Stimulated activated CD4-positive, alpha-beta T cell treated with anti-CD3 and anti-CD28 coated beads, TNF-alpha, amount 100 ng/mL, for 1 hour (primary cell): Measurements from ENCODE around the gene PPP1R37.
A peak's percentile ranks its signal among the peaks of the same experiment; 100 is the strongest.

Source experiments
- DNase-seq, 3 donors: peaks; one replicate each; pipeline ENCODE4 v3.0.0-alpha.2; 2020; ENCODE audit warnings: low read depth in 3 of 3, low spot score in 1 of 3

The PPP1R37 gene

DNA sequence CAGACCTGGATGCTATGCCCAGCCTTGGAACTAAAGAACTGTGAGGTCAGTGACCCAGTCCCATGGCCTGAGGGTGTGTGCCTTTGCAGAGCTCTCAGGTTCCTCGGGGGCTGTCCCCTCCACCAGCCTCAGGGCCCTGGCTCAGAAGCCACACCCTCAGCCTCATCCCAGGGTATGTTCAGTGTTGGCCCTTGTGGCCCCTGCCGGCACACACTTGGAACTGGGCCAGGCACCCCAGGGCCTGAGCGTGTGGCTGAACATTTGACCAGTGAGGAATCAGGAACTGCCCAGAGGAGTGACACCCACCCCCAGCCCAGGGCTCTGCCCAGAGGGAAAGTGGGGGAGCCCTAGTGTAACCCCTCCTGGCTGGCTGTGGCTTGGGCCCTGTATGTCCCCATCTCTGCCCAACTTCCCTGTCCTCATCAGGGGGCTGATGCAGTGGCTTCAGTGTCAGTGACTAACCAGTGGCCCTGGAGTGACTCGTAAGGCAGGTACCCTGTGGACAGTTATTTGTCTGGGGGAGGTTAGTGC, 57.8 kb downstream of the PPP1R37 start:
- no peak for DNase-seq

DNA sequence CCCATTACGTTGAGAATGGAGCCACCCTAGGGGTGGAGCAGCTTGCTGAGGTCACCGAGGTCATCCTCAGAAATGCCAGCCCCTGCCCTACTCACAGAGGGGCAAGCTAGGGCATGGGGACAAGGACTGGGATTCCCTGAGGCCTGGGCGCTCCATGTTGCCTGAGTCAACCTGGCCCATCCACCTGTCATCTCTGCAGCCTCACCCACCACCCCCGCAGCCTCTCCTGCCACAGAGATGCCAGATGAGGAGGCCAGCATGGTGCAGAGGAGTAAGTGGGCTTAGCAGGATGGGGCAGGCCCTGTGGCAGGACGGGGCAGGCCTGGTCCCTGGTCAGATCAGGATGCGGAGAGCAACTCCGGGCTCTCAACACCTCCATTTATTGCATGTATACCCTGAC, 58.3 kb downstream of the PPP1R37 start:
- DNase-seq = no peak

DNA sequence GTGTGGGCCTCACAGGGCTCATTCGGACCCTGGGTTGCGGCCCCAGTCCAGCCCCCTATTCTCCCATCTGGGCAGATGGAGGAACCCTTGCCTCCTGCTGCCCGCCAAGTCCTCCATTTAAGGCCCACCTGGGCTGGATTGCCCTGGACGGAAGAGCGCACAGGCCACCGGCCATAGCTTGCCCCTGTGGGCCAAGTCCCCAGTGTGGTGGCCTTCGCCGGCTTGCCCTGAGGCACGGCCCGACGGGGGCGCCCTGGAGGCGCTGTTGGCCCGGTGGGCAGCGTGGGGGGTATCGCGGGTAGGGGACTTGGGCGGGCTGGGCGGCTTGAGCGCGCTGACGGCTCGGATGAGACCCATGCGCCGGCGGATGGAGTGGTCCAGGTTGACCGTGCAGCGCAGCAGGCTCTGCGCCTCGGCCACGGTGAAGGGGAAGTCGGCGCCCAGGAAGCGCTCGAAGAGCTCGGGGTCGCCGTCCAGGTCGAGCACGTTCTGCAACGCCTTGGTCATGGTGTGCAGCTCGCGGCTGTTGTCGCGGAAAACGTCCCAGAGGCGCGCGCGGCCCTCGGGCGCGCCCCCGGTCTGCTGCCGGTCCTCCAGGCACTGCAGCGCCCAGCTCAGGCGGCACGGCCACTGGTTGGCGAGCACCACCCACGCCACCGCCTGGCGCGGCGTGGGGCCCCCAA, 59.0 kb downstream of the PPP1R37 start:
- no peak for DNase-seq

DNA sequence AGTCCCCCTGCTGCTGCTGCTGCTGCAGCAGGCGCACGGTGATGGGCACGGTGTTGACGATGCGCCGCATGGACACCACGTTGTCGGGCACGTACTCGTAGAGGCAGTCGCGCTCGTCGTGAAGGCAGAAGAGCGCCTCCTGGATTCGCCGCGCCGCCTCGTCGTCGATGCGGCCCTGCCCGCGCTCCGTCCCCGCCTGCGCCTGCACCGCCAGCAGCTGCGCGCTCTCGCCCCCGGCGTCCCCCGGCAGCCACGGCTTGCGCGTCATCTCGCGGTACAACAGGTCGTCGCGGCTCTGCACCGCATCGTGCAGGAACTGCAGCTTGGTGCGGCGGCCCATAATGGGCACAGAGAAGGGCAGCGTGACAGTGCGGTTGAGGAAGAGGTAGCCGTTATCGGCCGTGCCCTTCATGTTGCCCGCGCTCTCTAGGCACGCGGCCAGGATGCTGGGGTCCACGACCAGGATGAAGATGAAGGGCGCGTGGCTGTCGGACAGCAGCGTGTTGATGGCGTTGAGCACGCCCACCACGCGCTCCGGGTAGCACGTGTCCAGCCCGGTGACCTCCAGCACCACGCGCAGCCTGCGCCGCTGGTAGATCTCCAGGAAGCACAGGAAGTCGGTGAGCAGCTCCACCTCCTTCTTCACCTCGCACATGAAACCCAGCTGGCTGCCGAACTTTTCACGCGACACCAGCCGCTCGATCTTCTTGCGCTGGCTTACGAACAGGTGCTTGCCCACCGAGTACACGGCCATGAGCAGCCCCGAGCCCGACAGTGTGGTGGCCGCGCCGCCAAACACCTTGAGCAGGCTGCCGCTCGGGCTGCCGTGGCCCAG, 59.7 kb downstream of the PPP1R37 start:
- peak in 1 of 3 donors; percentile 22 for DNase-seq

DNA sequence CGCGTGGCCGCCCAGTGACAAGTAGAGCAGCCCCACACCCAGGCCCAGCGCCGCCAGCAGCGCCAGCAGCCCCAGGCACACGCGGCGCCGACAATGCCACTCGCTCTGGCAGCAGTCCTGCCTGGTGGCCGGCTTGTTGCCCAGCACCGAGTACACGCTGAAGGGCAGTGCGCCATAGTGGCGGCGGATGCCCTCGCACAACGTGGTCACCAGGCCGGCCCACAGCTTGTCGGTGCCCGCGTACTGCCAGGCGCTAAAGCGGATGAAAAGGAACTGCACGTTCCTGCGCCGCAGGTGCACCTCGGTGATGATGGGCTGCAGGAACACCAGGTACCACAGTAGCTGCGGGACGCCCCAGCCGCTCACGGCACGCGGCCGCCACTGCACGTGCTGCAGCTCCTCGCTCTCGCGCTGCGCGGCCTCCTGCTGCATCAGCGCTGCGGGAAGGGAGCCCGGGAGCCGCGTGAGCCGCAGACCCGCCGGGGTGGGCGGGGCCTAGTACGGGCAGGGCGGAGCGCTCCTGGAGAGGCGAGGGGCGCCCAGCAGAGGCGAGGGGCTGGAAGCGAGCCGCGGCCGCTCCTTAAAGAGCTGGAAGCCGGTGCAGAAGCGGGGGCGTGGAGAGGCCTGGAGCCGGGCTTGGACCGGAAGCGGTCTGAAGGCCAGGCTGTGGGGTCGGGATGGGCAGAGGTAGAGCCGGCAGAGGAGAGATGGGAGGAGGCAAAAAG, 60.5 kb downstream of the PPP1R37 start:
- no peak for DNase-seq

DNA sequence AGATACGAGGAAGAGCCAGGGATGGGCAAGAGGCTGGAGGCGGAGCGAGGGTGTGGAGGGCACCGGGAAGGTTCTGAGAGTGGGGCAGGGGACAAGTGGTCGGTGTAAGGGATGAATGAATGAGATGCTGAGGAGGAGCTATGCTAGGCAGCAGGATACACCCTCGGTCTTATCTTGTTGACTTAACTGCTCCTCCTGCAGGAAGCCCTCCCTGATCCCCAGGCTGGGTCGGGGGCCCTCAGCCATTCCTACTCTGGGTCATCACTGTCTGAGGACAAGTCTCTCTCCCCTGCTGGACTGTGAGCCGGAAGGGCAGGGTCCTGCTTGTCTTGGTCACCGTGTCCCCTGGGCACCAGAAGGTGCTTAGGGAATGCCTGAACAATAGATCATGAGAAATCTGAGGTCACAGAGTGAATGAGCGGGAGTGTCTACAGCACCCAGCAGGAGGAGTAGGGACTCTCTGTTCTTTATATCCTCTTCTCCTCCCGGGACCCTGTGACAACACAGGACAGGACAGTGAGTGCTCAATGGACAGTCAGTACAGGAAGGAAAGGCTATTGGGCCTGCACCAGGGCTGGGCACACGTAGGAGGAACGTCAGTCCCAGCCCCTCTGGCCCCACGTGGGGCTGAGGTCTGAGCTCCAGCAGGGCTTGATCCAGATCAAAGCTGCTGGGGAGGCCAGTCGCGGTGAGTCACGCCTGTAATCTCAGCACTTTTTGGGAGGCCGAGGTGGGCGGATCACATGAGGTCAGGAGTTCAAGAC, 61.3 kb downstream of the PPP1R37 start:
- DNase-seq = no peak

DNA sequence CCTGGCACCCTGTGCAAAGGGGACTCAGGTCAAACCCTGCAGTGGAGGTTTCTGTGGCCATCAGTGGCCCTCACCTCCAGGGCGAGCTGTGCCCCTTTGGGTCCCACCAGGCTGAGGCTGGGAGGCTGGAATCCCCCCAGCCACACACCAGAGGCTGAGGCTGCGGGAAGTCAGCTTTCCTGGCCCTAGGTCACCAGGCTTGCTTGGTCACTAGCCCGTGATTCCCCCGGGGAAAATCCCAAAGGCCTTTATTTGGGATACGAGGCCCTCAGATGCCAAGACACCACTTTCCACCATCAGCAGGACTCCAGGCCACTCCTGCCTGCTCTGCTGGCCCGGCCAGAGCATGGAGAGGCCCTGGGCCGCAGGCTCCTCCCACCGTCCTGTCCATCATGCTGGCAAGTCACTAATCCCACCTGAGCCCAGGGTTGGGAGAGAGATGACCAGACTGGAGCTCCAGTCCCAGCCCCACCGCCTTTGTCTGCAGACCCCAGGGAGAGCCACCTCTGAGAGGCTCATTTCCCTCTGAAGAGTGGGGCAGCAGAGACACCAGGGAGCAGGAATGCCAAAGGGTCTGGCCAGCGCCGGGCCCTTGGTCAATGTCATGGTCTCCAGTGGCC, 63.1 kb downstream of the PPP1R37 start:
- no peak for DNase-seq

DNA sequence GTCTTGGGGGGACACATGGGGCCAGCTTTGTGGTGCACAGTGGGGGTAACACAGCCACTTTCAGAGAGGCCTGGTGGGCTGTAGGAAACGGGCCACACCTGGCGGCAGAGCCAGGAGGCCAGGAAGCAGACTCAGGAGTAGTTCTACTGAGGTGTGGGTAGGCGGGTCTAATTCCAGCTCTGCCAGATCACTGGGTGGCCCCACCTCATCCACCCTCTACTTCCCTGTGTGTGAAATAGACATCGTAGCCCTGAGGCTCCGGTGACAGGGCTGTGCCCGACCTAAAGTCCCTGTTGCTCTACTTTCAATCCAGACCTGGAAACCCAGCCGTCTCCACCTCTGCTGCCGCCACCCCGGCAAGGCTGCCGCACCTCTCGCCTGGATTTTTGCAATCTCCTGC, 63.8 kb downstream of the PPP1R37 start:
- DNase-seq = no peak

DNA sequence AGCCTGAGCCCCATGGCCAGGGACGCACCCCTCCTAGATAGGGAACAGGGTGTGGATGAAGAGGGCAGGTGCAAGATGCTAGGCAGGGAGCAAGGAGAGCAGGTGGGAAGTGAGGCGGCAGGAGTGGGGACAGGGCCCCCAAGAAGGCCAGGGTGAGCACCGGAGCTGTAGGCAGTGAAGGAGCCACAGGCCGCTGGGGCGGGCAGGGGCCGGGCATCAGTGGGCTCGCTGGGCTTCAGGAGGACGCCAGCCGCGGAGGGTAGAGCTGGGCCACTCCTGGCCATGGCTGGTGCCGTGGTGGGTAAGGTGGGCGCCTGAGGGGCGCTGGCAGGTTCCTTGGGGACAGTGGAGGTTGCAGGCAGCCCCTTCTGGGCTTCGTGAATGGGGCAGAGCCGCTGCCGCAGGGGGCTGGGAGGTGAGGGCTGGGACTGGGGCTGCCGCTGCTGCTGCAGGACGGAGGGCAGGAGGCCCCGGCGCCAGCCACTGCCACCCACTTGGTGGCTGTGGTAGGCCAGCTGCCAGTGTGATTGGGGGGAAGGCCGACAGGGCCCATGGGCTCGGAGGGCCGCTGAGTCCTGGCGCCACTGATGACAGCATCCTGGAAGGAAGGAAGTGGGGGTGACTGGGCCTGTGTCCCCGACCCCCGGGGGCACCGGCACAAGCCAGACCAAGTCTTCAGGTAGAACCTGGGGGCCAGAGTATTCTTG, 65.7 kb downstream of the PPP1R37 start:
- DNase-seq = no peak

DNA sequence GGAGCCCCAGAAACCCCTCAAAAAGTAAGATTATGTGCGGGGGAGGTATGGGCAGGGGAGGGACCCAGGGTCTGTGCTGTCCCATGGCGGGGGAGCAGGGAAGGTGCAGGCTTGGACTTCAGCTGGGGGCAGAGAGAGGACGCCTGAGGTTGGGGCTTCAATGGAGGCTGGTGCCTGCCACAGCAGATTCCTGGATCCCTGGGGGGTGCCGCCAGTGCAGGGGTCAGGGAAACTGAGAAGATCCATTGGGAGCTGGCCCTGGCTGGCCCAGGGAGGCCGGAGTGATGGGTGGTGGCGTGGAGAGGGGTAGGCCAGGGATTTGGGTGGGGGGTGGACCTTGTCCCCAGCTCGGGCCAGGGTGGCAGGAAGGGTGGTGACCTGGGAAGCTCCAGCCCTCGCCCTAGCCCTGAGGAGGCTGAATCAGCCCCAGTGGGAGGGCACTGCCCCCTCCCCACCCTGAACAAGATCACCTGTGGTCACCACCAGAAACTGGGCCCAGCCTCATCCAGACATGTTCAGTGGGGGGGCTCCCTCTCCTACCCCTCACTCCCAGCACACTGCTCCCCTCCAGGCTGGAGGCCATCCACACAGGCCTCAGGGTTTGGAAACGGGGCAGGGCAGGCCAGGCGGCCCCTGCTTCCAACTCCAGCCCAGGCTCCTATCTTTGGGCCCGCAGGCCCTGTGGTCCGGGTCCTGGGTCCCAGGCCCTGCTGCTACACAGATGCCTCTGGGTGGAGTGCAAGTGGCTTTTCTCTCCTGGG, 66.4 kb downstream of the PPP1R37 start:
- DNase-seq = no peak

DNA sequence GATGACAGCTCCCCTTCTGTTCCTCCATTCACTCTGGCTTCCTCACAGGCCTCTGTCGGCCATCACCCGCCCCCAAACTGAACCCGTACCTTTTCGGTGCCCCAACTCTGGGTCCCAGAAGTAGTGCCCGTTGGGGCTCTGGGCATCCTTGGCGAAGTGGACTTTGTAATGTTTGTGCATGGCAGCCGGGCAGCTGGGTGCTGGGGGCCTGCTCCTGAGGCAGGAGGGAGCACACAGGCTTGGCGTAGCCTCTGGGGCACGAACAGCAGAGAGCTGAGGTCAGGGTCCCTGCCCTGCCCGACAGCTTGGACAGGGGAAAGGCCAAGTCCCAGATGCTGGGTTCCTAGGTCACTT, 67.0 kb downstream of the PPP1R37 start:
- DNase-seq = no peak

DNA sequence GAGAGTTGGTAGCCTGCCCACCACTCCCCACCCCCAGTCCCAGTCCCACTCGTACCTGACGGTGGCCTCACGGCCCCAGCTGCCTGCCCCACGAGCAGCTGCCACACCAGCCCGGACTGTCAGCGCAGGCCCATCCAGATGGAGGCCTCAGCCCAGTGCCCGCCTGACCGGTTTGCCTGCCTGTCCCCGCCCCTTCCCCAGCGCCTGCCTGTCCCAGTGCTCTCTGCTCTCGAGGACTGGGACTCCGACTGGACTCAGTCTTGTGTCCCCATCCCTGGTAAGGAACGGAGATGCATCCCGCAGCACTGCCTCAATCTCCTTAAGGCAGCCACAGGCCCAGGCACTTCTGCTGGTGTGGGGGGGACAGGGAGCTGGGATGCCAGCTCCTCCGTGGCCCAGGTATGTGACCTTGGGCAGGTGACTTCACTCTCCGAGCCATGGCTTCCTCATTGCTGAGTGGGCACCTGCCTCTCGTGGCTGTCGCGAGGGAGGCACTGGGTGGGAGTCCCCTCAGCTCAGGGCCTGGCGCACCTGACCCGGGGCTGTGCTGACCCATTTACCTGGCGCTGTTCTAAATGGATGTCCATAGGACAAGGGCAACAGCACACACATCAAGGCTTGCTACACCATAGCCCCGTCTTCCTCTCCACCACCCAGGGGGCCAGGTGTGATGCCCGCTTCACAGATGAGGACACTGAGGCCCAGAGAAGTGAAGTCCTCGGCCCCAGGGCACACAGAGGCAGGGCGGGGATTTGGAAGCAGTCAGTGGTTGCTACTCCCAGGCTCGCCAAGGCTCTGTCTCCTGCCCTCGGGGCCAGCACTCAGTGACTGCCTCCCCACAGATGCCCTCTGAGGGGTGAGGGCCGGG, 68.1 kb downstream of the PPP1R37 start, which contains the start of gene NKPD1:
Gene NKPD1, minus strand, starts transcription at position 113 of the 868 bp plus-strand sequence. CDS start 832 bp downstream, outside the sequence.
- DNase-seq = no peak

DNA sequence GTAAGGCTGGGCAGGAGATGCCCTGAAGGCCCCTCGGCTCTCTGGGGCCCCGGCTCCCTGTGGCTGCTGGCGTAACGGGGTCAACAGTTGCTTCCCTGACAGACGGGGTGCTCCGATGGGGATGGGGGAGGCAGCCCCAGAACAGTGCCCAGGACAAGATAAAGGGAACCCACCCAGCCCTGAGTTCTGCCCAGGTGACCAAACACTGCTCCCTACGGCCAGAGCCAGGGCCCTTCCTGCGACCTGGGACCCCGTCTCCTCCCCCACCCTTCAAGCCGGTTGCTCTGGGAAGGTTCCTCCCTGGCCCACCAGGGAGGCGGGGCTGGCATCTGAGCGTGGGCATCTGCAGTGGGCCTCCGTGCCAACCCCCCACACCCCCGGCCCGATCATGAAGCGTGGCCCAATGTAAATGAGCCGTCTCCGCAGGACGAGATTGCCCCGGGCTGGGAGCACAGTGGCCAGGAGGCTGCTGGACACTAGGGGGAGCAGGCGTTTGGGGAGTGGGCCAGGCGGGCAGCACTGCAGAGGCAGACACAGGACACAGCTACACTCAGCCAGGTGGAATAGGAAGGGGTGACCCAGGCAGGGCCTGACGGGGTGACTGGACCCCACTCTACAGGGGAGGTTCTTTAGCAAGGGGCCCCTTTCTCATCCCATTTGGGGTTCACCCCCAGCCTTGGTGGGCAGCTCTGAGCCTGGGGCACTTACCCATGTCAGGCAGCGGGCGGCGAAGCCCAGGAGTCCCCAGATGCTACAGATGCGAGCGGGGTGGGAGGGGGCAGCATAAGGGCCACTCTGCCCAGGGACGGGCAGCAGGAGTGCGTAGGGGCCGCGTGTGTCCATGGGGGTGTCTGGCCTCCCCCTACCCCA, 69.0 kb downstream of the PPP1R37 start:
- DNase-seq = no peak

DNA sequence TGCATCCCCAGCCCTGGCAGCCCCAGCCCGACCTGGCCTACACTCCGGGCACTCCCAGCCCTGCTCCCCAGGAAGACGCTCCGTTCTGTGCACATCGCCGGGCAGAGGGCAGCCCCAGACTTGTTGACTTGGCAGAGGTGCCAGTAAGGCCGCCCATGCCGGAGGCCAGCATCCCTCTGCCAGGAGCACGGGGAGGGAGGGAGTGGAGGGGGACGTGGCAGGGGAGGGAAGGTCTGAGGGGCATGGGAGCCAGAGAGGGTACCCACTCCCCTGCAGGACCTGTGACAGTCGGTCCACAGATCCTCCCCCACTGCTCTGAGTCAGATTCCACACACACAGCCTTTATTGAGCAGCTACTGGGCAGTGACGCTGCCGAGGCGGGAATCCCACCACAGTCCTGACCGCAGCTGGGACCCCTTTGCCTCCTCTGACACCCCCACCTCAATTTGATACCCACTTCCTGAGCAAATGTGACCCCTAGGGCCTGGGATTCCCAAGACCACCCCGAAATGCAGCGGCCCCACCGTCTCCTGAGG, 69.7 kb downstream of the PPP1R37 start:
- no peak for DNase-seq

DNA sequence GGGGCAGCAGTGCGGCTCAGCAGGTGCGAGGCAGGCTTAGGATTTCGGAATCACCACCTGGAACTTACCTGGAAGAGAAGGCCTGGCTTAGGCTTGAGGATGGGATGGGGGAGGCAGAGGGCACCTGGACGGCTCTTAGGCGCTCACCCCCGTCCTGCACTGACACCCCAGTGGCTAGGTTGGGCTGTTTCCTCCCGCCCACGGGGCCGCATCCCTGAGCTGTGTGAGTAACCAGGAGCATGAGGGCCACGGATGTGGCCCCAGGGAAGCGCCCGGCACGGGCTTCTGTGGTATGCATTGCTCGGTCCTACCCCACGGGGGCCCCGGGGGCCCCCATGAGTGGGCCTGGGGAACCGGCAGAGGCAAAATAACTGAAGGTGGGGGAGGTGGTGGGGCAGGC, 70.2 kb downstream of the PPP1R37 start:
- DNase-seq = no peak

DNA sequence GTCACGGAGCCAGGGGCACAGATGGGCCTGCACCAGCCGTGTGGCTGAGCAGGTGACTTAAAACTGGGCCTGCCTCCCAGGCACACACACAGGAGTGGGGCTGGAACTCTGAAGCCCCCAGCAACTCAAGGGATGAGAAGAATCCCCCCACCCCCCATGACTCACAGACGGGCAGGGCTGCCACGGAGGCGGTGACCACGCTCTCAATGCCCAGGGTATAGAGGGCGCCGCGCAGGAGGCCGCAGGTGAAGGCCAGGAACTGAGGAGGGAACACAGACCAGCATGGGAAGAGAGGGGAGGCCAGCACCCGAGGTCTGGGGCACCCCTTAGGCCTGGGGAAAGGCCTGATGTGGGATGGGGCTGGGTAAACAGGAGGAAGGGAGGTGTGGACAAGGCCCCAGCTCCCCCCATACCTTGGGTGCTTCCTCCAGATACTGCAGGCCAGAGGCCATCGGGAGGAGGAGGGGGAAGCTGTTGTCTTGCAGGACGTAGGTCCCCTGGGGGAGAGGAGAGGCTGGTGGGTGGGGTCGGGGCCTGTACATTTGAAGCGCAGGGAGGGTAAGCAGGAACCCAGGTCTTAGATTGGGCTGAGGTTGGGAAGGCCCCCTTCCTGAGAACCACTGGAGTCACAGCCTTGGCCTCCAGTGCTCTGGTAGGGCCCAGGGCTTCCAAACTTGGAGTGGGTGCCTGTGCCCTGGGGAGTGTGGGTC, 70.9 kb downstream of the PPP1R37 start:
- no peak for DNase-seq
